HCT116 (cell line): ENCODE results near the gene LKAAEAR1. TPM values are rescaled to one million over a fixed set of nuclear protein-coding genes. Genes with fewer than 3 reads are reported as not detected.
A peak's percentile ranks its signal among the peaks of the same experiment; 100 is the strongest.

Experiments
- ATAC-seq: fragments of 200-7000 bp; cut with Tn5 transposase; 2 replicates; pipeline ENCODE4 v1.9.1; 2020; ENCODE audit warnings: mild to moderate bottlenecking, moderate library complexity
- BruUV-seq: library from RNA; stranded (reverse); fragments of 400-500 nt; replicated peaks from 2 replicates; lab custom pipeline; 2021; lab: Mats Ljungman, UMichigan
- CTCF ChIA-PET: fragments of 300-600 bp; sonication (Branson Sonifier 250); formaldehyde crosslinking; loops from one replicate; lab custom pipeline; 2021; ENCODE audit warnings: antibody characterized with exemption; lab: Charles Lee
- POLR2A ChIA-PET: fragments of 300-600, 350-600 bp; sonication (Branson Sonifier 250); formaldehyde crosslinking; loops from one replicate; lab custom pipeline; 2021; ENCODE audit warnings: antibody characterized with exemption; lab: Charles Lee
- RAD21 ChIA-PET, 2 experiments: fragments of 300-600 bp; sonication (Branson Sonifier 250); formaldehyde crosslinking; loops; one replicate each; lab custom pipeline; 2023; ENCODE audit warnings: low total read pairs in 2 of 2; ENCODE audit not compliant: uncharacterized antibody in 2 of 2, unreplicated experiment in 2 of 2, low non-redundant PET in 1 of 2; lab: Charles Lee
- DNase-seq: peaks from one replicate; pipeline ENCODE4 v3.0.0-alpha.2; 2010; ENCODE audit warnings: low read depth, low spot score
- H2AFZ ChIP-seq: fragments of 200-600 bp; shearing (Covaris generic), sonication (generic); 2 replicates; pipeline ENCODE4 v1.6.1; 2017; ENCODE audit warnings: low read depth, mixed run types, mixed read lengths, antibody characterized with exemption, low read length; ENCODE audit not compliant: poor library complexity, severe bottlenecking
- H3K27ac ChIP-seq: 2 replicates; pipeline ENCODE4 v1.5.1; 2012; ENCODE audit warnings: low read depth, low read length
- H3K27me3 ChIP-seq: fragments of 200-600 bp; sonication (generic); 2 replicates; pipeline ENCODE4 v1.6.1; 2016; ENCODE audit warnings: mixed run types, low read length, mixed read lengths; ENCODE audit not compliant: insufficient read depth
- H3K36me3 ChIP-seq, 2 experiments: fragments of 200-500 bp in 1 of 2; fragments of 200-600 bp in 1 of 2; sonication (Bioruptor generic) in 1 of 2; sonication (generic) in 1 of 2; 2 replicates each; pipeline versions ENCODE4 v1.5.1 to v1.6.1; 2014 to 2016; ENCODE audit warnings: low read length in 2 of 2, inconsistent platforms in 1 of 2, mixed read lengths in 1 of 2, mixed run types in 1 of 2; ENCODE audit not compliant: insufficient read depth in 2 of 2, control insufficient read depth in 1 of 2
- H3K4me1 ChIP-seq, 2 experiments: fragments of 200-600 bp in 1 of 2; sonication (generic) in 1 of 2; 2 replicates each; pipeline versions ENCODE4 v1.5.1 to v1.6.1; 2012 to 2017; ENCODE audit warnings: low read length in 2 of 2, inconsistent platforms in 1 of 2, mild to moderate bottlenecking in 1 of 2, mixed read lengths in 1 of 2, mixed run types in 1 of 2, moderate library complexity in 1 of 2; ENCODE audit not compliant: insufficient read depth in 2 of 2, control insufficient read depth in 1 of 2
- H3K4me2 ChIP-seq: fragments of 200-600 bp; sonication (generic); 2 replicates; pipeline ENCODE4 v1.6.1; 2017; ENCODE audit warnings: mixed run types, low read length, mixed read lengths
- H3K4me3 ChIP-seq, 2 experiments: fragments of 200-600 bp in 1 of 2; sonication (generic) in 1 of 2; replicated peaks in 1 of 2; 2 replicates each; pipeline ENCODE4 v1.5.1; 2011 to 2016; ENCODE audit warnings: low read length in 2 of 2, control low read depth in 1 of 2, low read depth in 1 of 2, mild to moderate bottlenecking in 1 of 2, mixed read lengths in 1 of 2, mixed run types in 1 of 2
- H3K79me2 ChIP-seq: fragments of 200-600 bp; sonication (generic); 2 replicates; pipeline ENCODE4 v1.6.1; 2017; ENCODE audit warnings: mild to moderate bottlenecking, mixed run types, low read length, moderate library complexity, mixed read lengths; ENCODE audit not compliant: insufficient read depth
- H3K9ac ChIP-seq: fragments of 200-600 bp; sonication (generic); 2 replicates; pipeline ENCODE4 v1.6.1; 2016; ENCODE audit warnings: low read length, mixed read lengths
- H3K9me2 ChIP-seq: fragments of 200-600 bp; sonication (generic), shearing (Covaris generic); 2 replicates; pipeline ENCODE4 v1.6.1; 2017; ENCODE audit warnings: mixed run types, mild to moderate bottlenecking, moderate library complexity; ENCODE audit not compliant: insufficient read depth
- H3K9me3 ChIP-seq, 2 experiments: fragments of 200-500 bp in 1 of 2; fragments of 200-600 bp in 1 of 2; sonication (Bioruptor generic) in 1 of 2; sonication (generic) in 1 of 2; 2 replicates each; pipeline ENCODE4 v1.6.1; 2014 to 2017; ENCODE audit warnings: low read length in 2 of 2, mixed read lengths in 2 of 2, inconsistent platforms in 1 of 2, low read depth in 1 of 2, mild to moderate bottlenecking in 1 of 2, mixed run types in 1 of 2, moderate library complexity in 1 of 2; ENCODE audit not compliant: control insufficient read depth in 1 of 2, insufficient read depth in 1 of 2
- H4K20me1 ChIP-seq: fragments of 200-600 bp; sonication (generic), shearing (Covaris generic); 2 replicates; pipeline ENCODE4 v1.6.1; 2017; ENCODE audit warnings: mixed run types, mild to moderate bottlenecking, moderate library complexity; ENCODE audit not compliant: insufficient read depth
- CBX3 ChIP-seq: IDR thresholded peaks from 2 replicates; pipeline ENCODE4 v1.6.1; 2012; ENCODE audit warnings: low read depth
- CEBPB ChIP-seq: IDR thresholded peaks from 2 replicates; pipeline ENCODE4 v1.6.1; 2012; ENCODE audit warnings: low read depth
- EGR1 ChIP-seq: IDR thresholded peaks from 2 replicates; pipeline ENCODE4 v1.6.1; 2012; ENCODE audit warnings: low read depth
- ELF1 ChIP-seq: IDR thresholded peaks from 2 replicates; pipeline ENCODE4 v1.6.1; 2012; ENCODE audit warnings: low read depth, borderline replicate concordance
- EZH2 ChIP-seq: fragments of 200-600 bp; sonication (generic); IDR thresholded peaks from 2 replicates; pipeline ENCODE4 v1.6.1; 2017; ENCODE audit warnings: antibody characterized with exemption, mixed run types
- EZH2phosphoT487 ChIP-seq: fragments of 200-600 bp; IDR thresholded peaks from 2 replicates; pipeline ENCODE4 v1.6.1; 2018; ENCODE audit warnings: antibody characterized with exemption, borderline replicate concordance
- FOSL1 ChIP-seq: IDR thresholded peaks from 2 replicates; pipeline ENCODE4 v1.6.1; 2012; ENCODE audit warnings: low read depth
- JUND ChIP-seq: IDR thresholded peaks from 2 replicates; pipeline ENCODE4 v1.6.1; 2012
- POLR2AphosphoS5 ChIP-seq: IDR thresholded peaks from 2 replicates; pipeline ENCODE4 v1.6.1; 2011; ENCODE audit warnings: mild to moderate bottlenecking, low read depth, low read length, moderate library complexity
- RAD21 ChIP-seq: IDR thresholded peaks from 2 replicates; pipeline ENCODE4 v1.6.1; 2012; ENCODE audit warnings: low read depth, mild to moderate bottlenecking
- SP1 ChIP-seq: IDR thresholded peaks from 2 replicates; pipeline ENCODE4 v1.6.1; 2012; ENCODE audit warnings: low read depth
- TCF7L2 ChIP-seq: IDR thresholded peaks from 2 replicates; pipeline ENCODE4 v1.7.0; 2011; ENCODE audit warnings: borderline replicate concordance, inconsistent platforms; ENCODE audit not compliant: insufficient read depth, insufficient read length; ENCODE audit errors: extremely low read depth
- YY1 ChIP-seq: IDR thresholded peaks from 2 replicates; pipeline ENCODE4 v1.6.1; 2011; ENCODE audit warnings: low read length, low read depth, moderate library complexity, mild to moderate bottlenecking; ENCODE audit not compliant: insufficient replicate concordance; ENCODE audit errors: extremely low read depth
- ZFX ChIP-seq: fragments of 450-650 bp; IDR thresholded peaks from 2 replicates; pipeline ENCODE4 v1.6.1; 2017
- ZNF274 ChIP-seq: fragments of 200-500 bp; sonication (Bioruptor generic); IDR thresholded peaks from 2 replicates; pipeline ENCODE4 v1.6.1; 2014; ENCODE audit warnings: mild to moderate bottlenecking, low read depth, low read length, inconsistent platforms
- intact Hi-C: fragments of 100-400 bp; cut with micrococcal nuclease; formaldehyde crosslinking; loops from 2 replicates; pipeline ENCODE4 v1.10.0; 2022
- total RNA-seq: library from RNA; stranded (reverse); gene quantifications from one replicate; pipeline ENCODE4 v1.2.1, GENCODE V29; 2021; ENCODE audit not compliant: unreplicated experiment
- TF ChIP-seq, protein P1 (sequence below): IDR thresholded peaks from 2 replicates; pipeline ENCODE4 v1.6.1; 2012
- TF ChIP-seq, protein P2 (sequence below): IDR thresholded peaks from 2 replicates; pipeline ENCODE4 v1.6.1; 2012; ENCODE audit warnings: low read depth
- TF ChIP-seq, protein P3 (sequence below): IDR thresholded peaks from 2 replicates; pipeline ENCODE4 v1.6.1; 2012

LKAAEAR1 gene
- total RNA-seq, 1 experiment from 2014 or later = not detected

DNA sequence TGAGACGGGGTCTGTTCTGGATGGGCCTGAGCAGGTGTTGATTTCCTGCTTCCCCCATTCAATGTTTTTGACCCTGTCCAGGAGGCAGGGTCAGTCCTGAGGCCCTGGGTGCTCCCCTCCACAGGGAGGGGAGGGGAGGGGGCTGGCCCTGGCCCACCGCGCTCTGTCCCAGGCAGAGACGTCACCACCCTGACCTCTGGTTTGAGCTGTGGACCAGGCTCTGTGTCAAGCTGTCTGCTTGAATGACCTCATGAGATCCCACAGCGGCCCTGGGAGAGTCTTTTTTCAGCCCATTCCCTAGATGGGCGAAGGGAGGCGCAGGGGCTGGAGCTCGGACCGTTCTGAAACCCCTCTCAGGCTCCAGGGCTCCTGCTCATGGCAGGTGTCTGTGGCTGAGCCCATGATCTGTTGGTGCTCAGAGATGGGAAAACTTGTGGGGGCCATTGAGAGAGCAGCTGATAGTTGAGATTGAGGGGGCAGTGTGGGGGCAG lies 8.9 kb upstream of the LKAAEAR1 start:
- POLR2A ChIA-PET = no interaction called here
- BruUV-seq = no TSS peak

More for the DNA sequence above, 8.9 kb upstream of the LKAAEAR1 start:
- ATAC-seq = peak; percentile 49
- Histone ChIP-seq H3K4me3 (no peak overlapping the region), H3K4me2 (no peak overlapping the region), H4K20me1 (no peaks in the 10 kb centered on the region), H3K27ac (no peak overlapping the region), H3K79me2 (no peaks in the 10 kb centered on the region), H3K9me3 (peaks cover 0 to under 1% of the 10 kb centered on the region in 2 experiments; a peak in 1 of 4 replicates), H3K9me2 (no peaks in the 10 kb centered on the region), H3K27me3 (no peaks in the 10 kb centered on the region), H3K36me3 (no peaks in the 10 kb centered on the region), H2AFZ (no peak overlapping the region), H3K4me1 (no peaks in the 10 kb centered on the region), H3K9ac (no peak overlapping the region)
- CTCF ChIA-PET = no interaction called here
- TF ChIP-seq SP1 (no peak), RAD21 (no peak), CEBPB (no peak), EGR1 (no peak), EZH2 (no peak), CBX3 (no peak), POLR2AphosphoS5 (no peak), FOSL1 (no peak), TCF7L2 (no peak), ZFX (no peak), JUND (no peak), YY1 (no peak), EZH2phosphoT487 (no peak), ELF1 (no peak), ZNF274 (no peak)
- TF ChIP-seq, protein P1, sequence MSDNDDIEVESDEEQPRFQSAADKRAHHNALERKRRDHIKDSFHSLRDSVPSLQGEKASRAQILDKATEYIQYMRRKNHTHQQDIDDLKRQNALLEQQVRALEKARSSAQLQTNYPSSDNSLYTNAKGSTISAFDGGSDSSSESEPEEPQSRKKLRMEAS = no peak
- TF ChIP-seq, protein P2, sequence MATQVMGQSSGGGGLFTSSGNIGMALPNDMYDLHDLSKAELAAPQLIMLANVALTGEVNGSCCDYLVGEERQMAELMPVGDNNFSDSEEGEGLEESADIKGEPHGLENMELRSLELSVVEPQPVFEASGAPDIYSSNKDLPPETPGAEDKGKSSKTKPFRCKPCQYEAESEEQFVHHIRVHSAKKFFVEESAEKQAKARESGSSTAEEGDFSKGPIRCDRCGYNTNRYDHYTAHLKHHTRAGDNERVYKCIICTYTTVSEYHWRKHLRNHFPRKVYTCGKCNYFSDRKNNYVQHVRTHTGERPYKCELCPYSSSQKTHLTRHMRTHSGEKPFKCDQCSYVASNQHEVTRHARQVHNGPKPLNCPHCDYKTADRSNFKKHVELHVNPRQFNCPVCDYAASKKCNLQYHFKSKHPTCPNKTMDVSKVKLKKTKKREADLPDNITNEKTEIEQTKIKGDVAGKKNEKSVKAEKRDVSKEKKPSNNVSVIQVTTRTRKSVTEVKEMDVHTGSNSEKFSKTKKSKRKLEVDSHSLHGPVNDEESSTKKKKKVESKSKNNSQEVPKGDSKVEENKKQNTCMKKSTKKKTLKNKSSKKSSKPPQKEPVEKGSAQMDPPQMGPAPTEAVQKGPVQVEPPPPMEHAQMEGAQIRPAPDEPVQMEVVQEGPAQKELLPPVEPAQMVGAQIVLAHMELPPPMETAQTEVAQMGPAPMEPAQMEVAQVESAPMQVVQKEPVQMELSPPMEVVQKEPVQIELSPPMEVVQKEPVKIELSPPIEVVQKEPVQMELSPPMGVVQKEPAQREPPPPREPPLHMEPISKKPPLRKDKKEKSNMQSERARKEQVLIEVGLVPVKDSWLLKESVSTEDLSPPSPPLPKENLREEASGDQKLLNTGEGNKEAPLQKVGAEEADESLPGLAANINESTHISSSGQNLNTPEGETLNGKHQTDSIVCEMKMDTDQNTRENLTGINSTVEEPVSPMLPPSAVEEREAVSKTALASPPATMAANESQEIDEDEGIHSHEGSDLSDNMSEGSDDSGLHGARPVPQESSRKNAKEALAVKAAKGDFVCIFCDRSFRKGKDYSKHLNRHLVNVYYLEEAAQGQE = no peak
- TF ChIP-seq, protein P3, sequence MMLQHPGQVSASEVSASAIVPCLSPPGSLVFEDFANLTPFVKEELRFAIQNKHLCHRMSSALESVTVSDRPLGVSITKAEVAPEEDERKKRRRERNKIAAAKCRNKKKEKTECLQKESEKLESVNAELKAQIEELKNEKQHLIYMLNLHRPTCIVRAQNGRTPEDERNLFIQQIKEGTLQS = no peak
- DNase-seq = no peak
- intact Hi-C loops = no loop called here
- RAD21 ChIA-PET = no interaction called here
